PC-9 (cell line): ENCODE data around the gene GATA2. TPM values are rescaled to one million over a fixed set of nuclear protein-coding genes. Genes with fewer than 3 reads are reported as not detected.
A peak's percentile ranks its signal among the peaks of the same experiment; 100 is the strongest.

ENCODE experiments used
- BruUV-seq: library from RNA; stranded (reverse); fragments of 400-500 nt; replicated peaks from 2 replicates; lab custom pipeline; 2021; lab: Mats Ljungman, UMichigan
- CTCF ChIA-PET: fragments of 300-600 bp; sonication (Branson Sonifier 250); formaldehyde crosslinking; loops from one replicate; lab custom pipeline; 2022; ENCODE audit warnings: antibody characterized with exemption; lab: Charles Lee
- POLR2A ChIA-PET: fragments of 300-600 bp; sonication (Branson Sonifier 250); formaldehyde crosslinking; loops from one replicate; lab custom pipeline; 2022; ENCODE audit warnings: antibody characterized with exemption; ENCODE audit not compliant: unreplicated experiment; lab: Charles Lee
- DNase-seq, 2 experiments: peaks; one replicate each; pipeline versions ENCODE4 v3.0.0 to v3.0.0-alpha.2; 2015 to 2022; ENCODE audit warnings: mixed read lengths in 1 of 2
- H2AFZ ChIP-seq: fragments of 200-600 bp; sonication (generic); 2 replicates; pipeline ENCODE4 v1.8.1; 2017; ENCODE audit warnings: antibody characterized with exemption
- H3F3A ChIP-seq: fragments of 200-600 bp; sonication (generic); 2 replicates; pipeline ENCODE4 v1.8.1; 2017; ENCODE audit warnings: antibody characterized with exemption, mild to moderate bottlenecking, low read depth; ENCODE audit not compliant: insufficient read depth
- H3K27ac ChIP-seq: fragments of 200-600 bp; sonication (generic); 2 replicates; pipeline ENCODE4 v1.6.1; 2016; ENCODE audit warnings: mixed run types
- H3K27me3 ChIP-seq: fragments of 200-600 bp; sonication (generic); 2 replicates; pipeline ENCODE4 v1.6.1; 2016; ENCODE audit warnings: low read depth, mixed run types; ENCODE audit not compliant: insufficient read depth
- H3K36me3 ChIP-seq: fragments of 200-600 bp; sonication (generic); 2 replicates; pipeline ENCODE4 v1.6.1; 2016; ENCODE audit warnings: low read depth, mixed run types
- H3K4me1 ChIP-seq: fragments of 200-600 bp; sonication (generic); replicated peaks from 2 replicates; pipeline ENCODE4 v1.6.1; 2016; ENCODE audit warnings: mixed run types; ENCODE audit not compliant: insufficient read depth
- H3K4me2 ChIP-seq: fragments of 200-600 bp; sonication (generic); 2 replicates; pipeline ENCODE4 v1.6.1; 2017; ENCODE audit warnings: mixed run types
- H3K4me3 ChIP-seq: fragments of 200-600 bp; sonication (generic); 2 replicates; pipeline ENCODE4 v1.6.1; 2016; ENCODE audit warnings: mixed run types
- H3K79me2 ChIP-seq: fragments of 200-600 bp; sonication (generic); 2 replicates; pipeline ENCODE4 v1.6.1; 2017; ENCODE audit warnings: low read depth, mixed run types
- H3K9me2 ChIP-seq: fragments of 200-600 bp; sonication (generic); 2 replicates; pipeline ENCODE4 v1.8.1; 2017; ENCODE audit warnings: mild to moderate bottlenecking; ENCODE audit not compliant: insufficient read depth
- H3K9me3 ChIP-seq: fragments of 200-600 bp; sonication (generic); 2 replicates; pipeline ENCODE4 v1.8.1; 2016; ENCODE audit warnings: low read depth; ENCODE audit not compliant: insufficient read depth
- H4K20me1 ChIP-seq: fragments of 200-600 bp; sonication (generic); 2 replicates; pipeline ENCODE4 v1.8.1; 2017; ENCODE audit not compliant: insufficient read depth
- EZH2 ChIP-seq: fragments of 200-600 bp; sonication (generic); IDR thresholded peaks from 2 replicates; pipeline ENCODE4 v1.8.0; 2017; ENCODE audit warnings: antibody characterized with exemption, low read depth
- intact Hi-C: fragments of 100-400 bp; cut with micrococcal nuclease; formaldehyde crosslinking; loops from one replicate; pipeline ENCODE4 v1.10.0; 2022; ENCODE audit not compliant: unreplicated experiment
- total RNA-seq: library from RNA; stranded (reverse); gene quantifications from 2 replicates; pipeline ENCODE4 v1.2.3, GENCODE V29; 2021
- TF ChIP-seq, protein P1 (sequence below): fragments of 200-600 bp; sonication (generic); conservative IDR thresholded peaks from 2 replicates; pipeline ENCODE4 v1.6.1; 2017; ENCODE audit warnings: mixed run types, antibody characterized with exemption, mild to moderate bottlenecking, moderate library complexity

The GATA2 gene
- total RNA-seq, 1 experiment from 2014 or later, result 29.0 TPM

DNA sequence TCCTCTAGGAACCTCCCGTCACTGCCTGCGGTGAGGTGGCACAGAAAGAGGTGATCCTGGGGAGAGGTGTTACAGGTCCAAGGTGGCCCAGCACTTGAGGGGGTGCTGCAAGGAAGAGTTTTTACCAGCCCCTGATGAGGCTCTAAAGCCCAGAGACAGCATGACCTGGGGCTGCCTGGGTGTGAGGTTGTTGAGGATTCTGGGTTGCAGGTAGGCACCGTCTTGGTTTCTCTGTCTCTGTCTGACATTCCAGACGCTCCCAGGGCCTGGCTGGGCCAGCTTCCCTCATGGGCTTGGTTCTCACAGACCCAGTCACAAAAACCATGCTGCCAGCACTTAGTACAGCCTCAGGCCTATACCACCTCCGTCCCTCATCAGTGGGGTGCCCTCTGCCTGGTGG, 57.4 kb downstream of the GATA2 start:
- POLR2A ChIA-PET, result interaction anchor here (0.7 kb wide), 1 partner anchor 1264 kb away, joined by 4 read pairs; no protein-coding TSS in a partner anchor
- Histone ChIP-seq H3K9me3 (peaks cover 6% of the 10 kb centered on the region; the same call in 1 of the 2 replicates), H3K9me2 (no peaks in the 10 kb centered on the region), H3K4me2 (peak overlapping the region; percentile 72), H4K20me1 (no peaks in the 10 kb centered on the region), H3K79me2 (no peaks in the 10 kb centered on the region), H3K27me3 (no peaks in the 10 kb centered on the region), H2AFZ (no peak overlapping the region), H3K36me3 (no peaks in the 10 kb centered on the region), H3K4me3 (peak overlapping the region; percentile 16; the same call in 1 of the 2 replicates), H3F3A (peaks cover 44% of the 10 kb centered on the region), H3K27ac (peak overlapping the region; percentile 77), H3K4me1 (peaks cover 63% of the 10 kb centered on the region)
- TF ChIP-seq, protein P1, sequence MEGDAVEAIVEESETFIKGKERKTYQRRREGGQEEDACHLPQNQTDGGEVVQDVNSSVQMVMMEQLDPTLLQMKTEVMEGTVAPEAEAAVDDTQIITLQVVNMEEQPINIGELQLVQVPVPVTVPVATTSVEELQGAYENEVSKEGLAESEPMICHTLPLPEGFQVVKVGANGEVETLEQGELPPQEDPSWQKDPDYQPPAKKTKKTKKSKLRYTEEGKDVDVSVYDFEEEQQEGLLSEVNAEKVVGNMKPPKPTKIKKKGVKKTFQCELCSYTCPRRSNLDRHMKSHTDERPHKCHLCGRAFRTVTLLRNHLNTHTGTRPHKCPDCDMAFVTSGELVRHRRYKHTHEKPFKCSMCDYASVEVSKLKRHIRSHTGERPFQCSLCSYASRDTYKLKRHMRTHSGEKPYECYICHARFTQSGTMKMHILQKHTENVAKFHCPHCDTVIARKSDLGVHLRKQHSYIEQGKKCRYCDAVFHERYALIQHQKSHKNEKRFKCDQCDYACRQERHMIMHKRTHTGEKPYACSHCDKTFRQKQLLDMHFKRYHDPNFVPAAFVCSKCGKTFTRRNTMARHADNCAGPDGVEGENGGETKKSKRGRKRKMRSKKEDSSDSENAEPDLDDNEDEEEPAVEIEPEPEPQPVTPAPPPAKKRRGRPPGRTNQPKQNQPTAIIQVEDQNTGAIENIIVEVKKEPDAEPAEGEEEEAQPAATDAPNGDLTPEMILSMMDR, result no peak
- no peak for TF ChIP-seq EZH2
- DNase-seq, result no peak
- CTCF ChIA-PET, result interaction anchor here (1.0 kb wide), 1 partner anchor 16 kb away, joined by 3 read pairs; no protein-coding TSS in a partner anchor
- no TSS peak for BruUV-seq
- intact Hi-C loops, result loop anchor here (1.0 kb wide), 2 partner anchors 48 to 53 kb away; no protein-coding TSS in a partner anchor

DNA sequence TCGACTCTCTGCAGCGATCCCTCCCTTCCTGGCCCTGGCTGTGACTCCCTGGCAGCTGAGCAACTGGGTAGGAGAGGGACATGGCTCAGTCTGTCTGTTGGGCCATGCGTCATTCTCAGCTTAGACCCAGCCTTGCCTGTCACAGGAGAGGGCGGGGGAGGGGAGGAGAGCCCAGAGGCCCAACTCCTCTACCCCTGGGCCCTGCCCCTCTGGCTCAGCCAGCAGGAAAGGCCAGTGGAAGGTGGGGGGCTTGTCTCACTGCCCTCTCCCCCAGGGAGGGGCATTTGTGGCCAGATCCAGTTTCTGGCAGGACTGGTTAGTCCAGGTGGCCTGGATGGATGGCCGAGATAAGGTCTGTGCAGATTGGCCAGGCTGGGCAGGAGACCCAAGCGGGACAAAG, 57.9 kb downstream of the GATA2 start:
- Histone ChIP-seq H4K20me1 (no peaks in the 10 kb centered on the region), H3K9me3 (peaks cover 6% of the 10 kb centered on the region; the same call in 1 of the 2 replicates), H2AFZ (no peak overlapping the region), H3K79me2 (no peaks in the 10 kb centered on the region), H3K27ac (peak overlapping the region; percentile 77), H3K4me3 (no peak overlapping the region), H3K4me1 (peaks cover 63% of the 10 kb centered on the region), H3K36me3 (no peaks in the 10 kb centered on the region), H3F3A (peaks cover 44% of the 10 kb centered on the region), H3K9me2 (no peaks in the 10 kb centered on the region), H3K27me3 (no peaks in the 10 kb centered on the region), H3K4me2 (peak overlapping the region; percentile 87)
- intact Hi-C loops, result loop anchor here (1.0 kb wide), 2 partner anchors 48 to 53 kb away; no protein-coding TSS in a partner anchor
- DNase-seq, result peak; percentile 99
- ChIA-PET CTCF (interaction anchor here (0.7 to 1.0 kb wide), 2 partner anchors 16 to 265 kb away, joined by 3 read pairs; no protein-coding TSS in a partner anchor), POLR2A (interaction anchor here (0.6 to 0.7 kb wide), 4 partner anchors 56 to 1264 kb away, joined by 3 to 4 read pairs (median 4); no protein-coding TSS in a partner anchor)
- BruUV-seq, result no TSS peak
- no peak for TF ChIP-seq EZH2
- TF ChIP-seq, protein P1, result no peak

DNA sequence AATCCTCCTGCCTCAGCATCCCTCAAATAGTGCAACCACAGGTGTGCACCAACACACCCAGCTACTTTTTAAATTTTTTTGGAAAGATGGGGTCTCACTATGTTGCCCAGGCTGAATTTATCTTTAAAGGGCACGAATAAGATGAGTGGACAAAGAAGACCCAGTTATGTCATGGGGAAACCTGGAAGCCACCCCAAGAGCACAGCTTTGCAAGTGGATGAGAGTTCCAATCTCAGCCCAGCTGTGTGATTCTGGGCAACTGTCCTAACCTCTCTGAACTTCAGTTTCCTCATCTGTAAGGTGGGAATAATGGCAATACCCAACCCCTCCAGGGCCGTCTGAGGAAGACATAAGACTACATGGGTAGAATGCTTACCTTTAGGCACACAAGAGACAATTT, 58.5 kb downstream of the GATA2 start:
- no peaks in the 10 kb centered on the region for H3K9me2 ChIP-seq
- intact Hi-C loops, result no loop called here
- H3K4me2 ChIP-seq, result peak overlapping the region; percentile 87
- H4K20me1 ChIP-seq, result no peaks in the 10 kb centered on the region
- CTCF ChIA-PET, result interaction anchor here (0.7 kb wide), 1 partner anchor 265 kb away, joined by 3 read pairs; no protein-coding TSS in a partner anchor
- TF ChIP-seq, protein P1, result no peak
- no peak for TF ChIP-seq EZH2
- peak overlapping the region; percentile 77 for H3K27ac ChIP-seq
- H2AFZ ChIP-seq, result no peak overlapping the region
- no peaks in the 10 kb centered on the region for H3K36me3 ChIP-seq
- peaks cover 6% of the 10 kb centered on the region; the same call in 1 of the 2 replicates for H3K9me3 ChIP-seq
- POLR2A ChIA-PET, result interaction anchor here (0.6 kb wide), 3 partner anchors 57 to 334 kb away, joined by 3 to 4 read pairs (median 3); no protein-coding TSS in a partner anchor
- H3K79me2 ChIP-seq, result no peaks in the 10 kb centered on the region
- H3K27me3 ChIP-seq, result no peaks in the 10 kb centered on the region
- BruUV-seq, result TSS peak; percentile 71
- DNase-seq, result peak in 1 of 2 experiments; percentile 8
- peaks cover 59% of the 10 kb centered on the region for H3K4me1 ChIP-seq
- H3F3A ChIP-seq, result peaks cover 44% of the 10 kb centered on the region
- H3K4me3 ChIP-seq, result no peak overlapping the region
